Esophagus muscularis mucosa (tissue), 4 donors: ENCODE results near the gene ALG5. TPM values are rescaled to one million over a fixed set of nuclear protein-coding genes. Genes with fewer than 3 reads are reported as not detected.

Source experiments
- DNase-seq: peaks from one replicate; pipeline ENCODE4 v3.0.0-alpha.2; 2017; ENCODE audit errors: extremely low spot score
- H3K27ac ChIP-seq, 4 donors: fragments of 200-600 bp; sonication (generic); replicated peaks in 1 of 4; 1 replicate in 3 of 4; 2 replicates in 1 of 4; pipeline ENCODE4 v1.5.1; 2016 to 2019; ENCODE audit warnings: mild to moderate bottlenecking in 1 of 4
- H3K27me3 ChIP-seq, 4 donors: fragments of 200-600 bp; sonication (generic); one replicate each; pipeline versions ENCODE4 v1.5.1 to v1.6.0; 2016 to 2019
- H3K36me3 ChIP-seq, 4 donors: fragments of 200-600 bp; sonication (generic); one replicate each; pipeline ENCODE4 v1.5.1; 2016 to 2019
- H3K4me1 ChIP-seq, 4 donors: fragments of 200-600 bp; sonication (generic); one replicate each; pipeline ENCODE4 v1.5.1; 2016 to 2019
- H3K4me3 ChIP-seq, 4 donors: fragments of 200-600 bp; sonication (generic); 1 replicate in 2 of 4; 2 replicates in 2 of 4; pipeline ENCODE4 v1.5.1; 2016 to 2019; ENCODE audit warnings: mild to moderate bottlenecking in 4 of 4, moderate library complexity in 1 of 4
- H3K9me3 ChIP-seq, 4 donors: fragments of 200-600 bp; sonication (generic); 1 replicate in 3 of 4; 2 replicates in 1 of 4; pipeline ENCODE4 v1.5.1; 2016 to 2019
- EP300 ChIP-seq: sonication (generic); formaldehyde crosslinking; IDR thresholded peaks from one replicate; pipeline ENCODE4 v1.6.1; 2017; ENCODE audit warnings: antibody characterized with exemption
- POLR2A ChIP-seq: fragments of 450-650 bp; IDR thresholded peaks from one replicate; pipeline ENCODE4 v1.6.1; 2017; ENCODE audit warnings: antibody characterized with exemption, moderate library complexity, mild to moderate bottlenecking, low read depth
- POLR2AphosphoS5 ChIP-seq, 2 donors: sonication (generic); formaldehyde crosslinking; IDR thresholded peaks; one replicate each; pipeline ENCODE4 v1.6.1; 2017; ENCODE audit warnings: antibody characterized with exemption in 2 of 2
- WGBS: methylation state at CpG from one replicate; pipeline ENCODE4 v1.1.5; 2018; 5-methylcytosine and 5-hydroxymethylcytosine counted together
- intact Hi-C: fragments of 100-400 bp; cut with DNase I; formaldehyde crosslinking; loops from one replicate; pipeline ENCODE4 v1.15.1; 2023
- total RNA-seq, 4 donors: library from RNA; depleted of rRNA; stranded (reverse); fragments of >200 nt; gene quantifications; one replicate each; pipeline versions ENCODE4 v1.1.0 to v1.2.1, GENCODE V29; 2016
- TF ChIP-seq, protein P1 (sequence below), 3 experiments: fragments of 200-600 bp in 2 of 3; fragments of 450-650 bp in 1 of 3; sonication (generic) in 2 of 3; IDR thresholded peaks; one replicate each; pipeline ENCODE4 v1.5.1; 2017 to 2019; ENCODE audit warnings: antibody characterized with exemption in 3 of 3, mild to moderate bottlenecking in 2 of 3, moderate library complexity in 1 of 3

ALG5 gene
- total RNA-seq, 4 donors from 2014 or later, result 17.3 to 28.2 (median 20.4) TPM

DNA sequence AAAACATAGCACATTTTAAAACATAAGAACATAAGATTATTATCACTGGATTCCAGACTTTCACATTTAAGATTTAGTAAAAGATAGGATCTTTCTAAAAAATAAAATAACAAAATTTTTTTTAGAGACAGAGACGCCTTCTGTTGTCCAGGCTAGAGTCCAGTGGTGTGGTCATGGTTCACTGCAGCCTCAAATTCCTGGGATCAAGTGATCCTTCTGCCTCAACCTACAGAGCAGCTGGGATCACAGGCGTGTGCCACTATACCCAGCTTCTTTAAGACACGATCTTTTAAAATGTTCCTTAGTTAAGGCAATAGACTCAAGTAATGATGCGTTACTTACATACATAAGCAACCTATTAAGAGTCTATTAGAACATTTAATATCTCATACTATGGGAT is 32.7 kb downstream of the ALG5 start:
- no peaks in the 10 kb centered on the region for H3K4me1 ChIP-seq
- TF ChIP-seq, protein P1, sequence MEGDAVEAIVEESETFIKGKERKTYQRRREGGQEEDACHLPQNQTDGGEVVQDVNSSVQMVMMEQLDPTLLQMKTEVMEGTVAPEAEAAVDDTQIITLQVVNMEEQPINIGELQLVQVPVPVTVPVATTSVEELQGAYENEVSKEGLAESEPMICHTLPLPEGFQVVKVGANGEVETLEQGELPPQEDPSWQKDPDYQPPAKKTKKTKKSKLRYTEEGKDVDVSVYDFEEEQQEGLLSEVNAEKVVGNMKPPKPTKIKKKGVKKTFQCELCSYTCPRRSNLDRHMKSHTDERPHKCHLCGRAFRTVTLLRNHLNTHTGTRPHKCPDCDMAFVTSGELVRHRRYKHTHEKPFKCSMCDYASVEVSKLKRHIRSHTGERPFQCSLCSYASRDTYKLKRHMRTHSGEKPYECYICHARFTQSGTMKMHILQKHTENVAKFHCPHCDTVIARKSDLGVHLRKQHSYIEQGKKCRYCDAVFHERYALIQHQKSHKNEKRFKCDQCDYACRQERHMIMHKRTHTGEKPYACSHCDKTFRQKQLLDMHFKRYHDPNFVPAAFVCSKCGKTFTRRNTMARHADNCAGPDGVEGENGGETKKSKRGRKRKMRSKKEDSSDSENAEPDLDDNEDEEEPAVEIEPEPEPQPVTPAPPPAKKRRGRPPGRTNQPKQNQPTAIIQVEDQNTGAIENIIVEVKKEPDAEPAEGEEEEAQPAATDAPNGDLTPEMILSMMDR (IDR thresholded peaks at IDR 0.05), result no peak
- no peak for TF ChIP-seq POLR2AphosphoS5 (IDR thresholded peaks at IDR 0.05)
- no peak for TF ChIP-seq POLR2A
- TF ChIP-seq EP300, result no peak
- H3K27me3 ChIP-seq, result no peaks in the 10 kb centered on the region
- 93% methylated on average over 4 of the region's 4 CpGs for WGBS
- H3K36me3 ChIP-seq, result peaks cover 27 to 88% (median 56%) of the 10 kb centered on the region in 4 donors
- DNase-seq, result no peak
- H3K27ac ChIP-seq, result no peak overlapping the region
- no peaks in the 10 kb centered on the region for H3K9me3 ChIP-seq
- intact Hi-C loops, result no loop called here
- no peak overlapping the region for H3K4me3 ChIP-seq

DNA sequence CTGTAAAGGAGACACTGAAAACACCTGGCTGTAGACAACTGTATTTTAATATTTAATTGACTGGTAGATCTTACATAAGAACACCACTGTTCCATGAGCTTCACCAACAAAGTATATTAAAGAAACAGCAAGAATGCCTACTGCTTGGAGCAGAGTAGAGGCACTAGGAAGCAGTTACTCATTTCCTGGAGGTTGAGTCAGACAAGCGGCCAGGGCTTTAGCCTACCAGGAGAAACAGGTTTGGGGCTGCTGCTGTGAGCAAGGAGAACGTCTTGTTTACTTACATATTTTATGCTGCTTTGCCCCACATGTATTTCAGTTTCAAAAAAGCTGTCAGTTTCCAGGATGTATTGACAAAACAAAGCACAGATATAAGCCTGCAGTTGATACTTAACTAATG is 33.4 kb downstream of the ALG5 start:
- intact Hi-C loops, result no loop called here

DNA sequence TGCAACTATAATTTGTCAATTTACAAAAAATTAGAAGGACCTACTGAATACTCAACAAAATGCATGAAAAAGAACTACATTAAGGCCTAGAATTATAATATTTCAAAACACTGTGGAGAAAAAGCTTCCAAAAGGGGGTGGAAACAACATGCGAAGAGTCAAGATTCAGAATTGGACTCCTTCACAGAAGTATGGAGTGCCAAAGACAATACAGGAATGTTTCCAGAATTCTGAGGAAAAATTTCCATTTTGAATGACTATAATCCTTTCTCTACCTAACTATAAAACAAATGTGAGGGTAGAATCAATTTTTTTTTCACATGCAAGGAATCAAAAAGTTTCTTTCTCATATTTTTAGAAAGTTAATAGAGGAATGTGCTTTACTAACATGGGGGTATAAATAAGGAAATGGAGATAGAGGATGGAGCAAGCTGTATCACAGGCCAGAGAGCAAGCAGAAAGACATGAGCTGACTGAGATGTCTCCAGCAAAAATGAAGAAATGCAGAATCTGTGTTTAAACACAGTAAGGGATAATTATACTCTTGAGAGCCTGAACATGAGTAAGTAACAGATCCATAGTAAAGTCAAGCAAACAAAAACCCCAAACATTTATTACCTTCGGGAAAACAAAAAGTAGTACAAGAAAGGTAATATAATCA is 39.6 kb downstream of the ALG5 start:
- no peak overlapping the region for H3K4me3 ChIP-seq
- H3K27ac ChIP-seq, result no peak overlapping the region
- no peak for TF ChIP-seq EP300
- TF ChIP-seq, protein P1 (IDR thresholded peaks at IDR 0.05), result no peak
- TF ChIP-seq POLR2A, result no peak
- intact Hi-C loops, result no loop called here
- H3K27me3 ChIP-seq, result no peaks in the 10 kb centered on the region
- no peaks in the 10 kb centered on the region for H3K4me1 ChIP-seq
- peaks cover 9 to 65% (median 38%) of the 10 kb centered on the region in 4 donors for H3K36me3 ChIP-seq
- DNase-seq, result no peak
- H3K9me3 ChIP-seq, result no peaks in the 10 kb centered on the region
- 82% methylated on average over 2 of the region's 2 CpGs for WGBS

More for the DNA sequence above, 33.4 kb downstream of the ALG5 start:
- no peak overlapping the region for H3K4me3 ChIP-seq
- H3K27me3 ChIP-seq, result no peaks in the 10 kb centered on the region
- DNase-seq, result no peak
- WGBS, result 76% methylated on average over 2 of the region's 2 CpGs
- no peaks in the 10 kb centered on the region for H3K9me3 ChIP-seq
- no peak for TF ChIP-seq POLR2A
- no peak for TF ChIP-seq POLR2AphosphoS5 (IDR thresholded peaks at IDR 0.05)
- no peak for TF ChIP-seq EP300
- TF ChIP-seq, protein P1 (IDR thresholded peaks at IDR 0.05), result no peak
- H3K27ac ChIP-seq, result no peak overlapping the region
- no peaks in the 10 kb centered on the region for H3K4me1 ChIP-seq
- H3K36me3 ChIP-seq, result peaks cover 21 to 88% (median 52%) of the 10 kb centered on the region in 4 donors

DNA sequence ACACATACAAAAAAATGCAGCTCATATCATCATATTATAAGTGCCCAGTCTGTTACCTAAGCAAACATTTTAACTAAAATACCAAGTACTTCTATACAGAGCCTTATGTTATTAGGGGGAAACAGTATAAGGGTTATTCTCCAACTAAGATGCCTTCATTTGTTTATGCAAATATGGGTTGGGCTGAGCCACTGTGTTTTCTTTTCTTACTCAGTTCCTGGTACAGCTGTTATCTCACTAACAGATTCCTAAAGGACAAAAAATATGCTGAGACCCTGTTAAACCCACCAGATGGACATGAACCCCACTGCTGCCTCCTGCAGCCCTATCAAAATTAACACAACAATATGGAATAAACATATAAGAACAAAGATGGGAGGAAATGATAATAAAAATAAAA is 44.6 kb downstream of the ALG5 start:
- no peak for DNase-seq
- Histone ChIP-seq H3K36me3 (peaks cover 0 to 47% (median 32%) of the 10 kb centered on the region in 4 donors), H3K9me3 (no peaks in the 10 kb centered on the region), H3K27ac (no peak overlapping the region), H3K4me3 (no peak overlapping the region), H3K4me1 (no peaks in the 10 kb centered on the region), H3K27me3 (no peaks in the 10 kb centered on the region)
- intact Hi-C loops, result no loop called here
- TF ChIP-seq EP300 (no peak), POLR2A (no peak), POLR2AphosphoS5 (IDR thresholded peaks at IDR 0.05) (no peak)
- TF ChIP-seq, protein P1 (IDR thresholded peaks at IDR 0.05), result no peak

DNA sequence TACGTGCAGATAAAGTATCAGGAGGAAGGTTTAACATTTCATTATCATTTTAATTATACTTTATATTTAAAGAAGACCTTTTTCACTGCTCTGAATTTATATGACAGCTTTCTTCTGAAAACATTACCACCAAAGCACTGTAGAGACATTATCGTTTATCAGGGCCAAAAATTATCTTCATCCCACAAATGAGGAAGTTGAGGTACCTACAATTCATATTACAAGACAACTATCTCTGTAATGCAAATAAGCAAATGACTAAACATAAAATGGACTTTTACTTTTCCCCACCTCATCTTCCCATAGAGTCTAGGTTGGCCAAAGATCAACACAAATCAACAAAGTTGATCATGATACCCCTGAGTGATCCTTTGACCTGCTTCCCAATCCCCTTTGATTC is 48.2 kb downstream of the ALG5 start:
- Histone ChIP-seq H3K9me3 (no peaks in the 10 kb centered on the region), H3K36me3 (peaks cover 0 to 56% (median 31%) of the 10 kb centered on the region in 4 donors), H3K27me3 (no peaks in the 10 kb centered on the region), H3K27ac (no peak overlapping the region), H3K4me3 (no peak overlapping the region), H3K4me1 (no peaks in the 10 kb centered on the region)
- WGBS, result 86% methylated on average over 2 of the region's 2 CpGs
- intact Hi-C loops, result no loop called here
- TF ChIP-seq POLR2A, result no peak
- DNase-seq, result no peak
